ENCODE measurements around the gene QSER1.
"Not testable (repeated sequence)": the region's sequence is repeated elsewhere in the genome, so short reads cannot be mapped to it uniquely, and the experiment has no call there.

QSER1 gene

DNA sequence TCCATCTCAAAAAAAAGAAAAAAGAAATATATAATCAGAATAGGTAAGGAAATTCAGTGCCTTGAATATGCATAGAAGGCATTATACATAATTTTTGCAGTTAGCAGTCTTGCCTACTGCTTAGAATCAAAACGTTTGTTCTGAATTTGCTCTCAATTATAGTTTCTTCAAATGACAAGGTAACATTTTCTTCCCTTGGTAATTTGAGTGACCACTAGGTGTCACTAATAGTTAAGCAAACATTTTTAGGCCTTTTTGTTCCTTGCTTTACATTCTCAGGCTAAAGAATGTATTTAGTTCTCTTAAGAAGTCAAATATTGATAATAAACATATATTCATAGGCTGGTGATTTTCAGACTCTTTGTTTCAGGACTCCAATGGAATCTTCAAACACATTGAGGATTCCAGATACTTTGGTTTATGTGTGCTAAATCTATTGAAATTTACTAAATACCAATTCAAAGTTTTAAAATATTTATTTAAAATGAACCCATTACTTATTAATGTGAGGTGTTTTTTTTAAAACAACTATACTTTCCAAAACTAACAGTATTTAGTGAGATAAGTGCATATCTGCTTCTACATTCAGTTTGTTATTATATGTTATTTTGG is 68.0 kb downstream of the QSER1 start:
- Histone ChIP-seq H3K4me1 (ENCODE audit: control insufficient read depth, insufficient read depth, low read length) (no peaks in the 10 kb centered on the region), H3K36me3 (ENCODE audit: control insufficient read depth, insufficient read depth, low read length) (peaks cover 95% of the 10 kb centered on the region), H3K27ac (ENCODE audit: low read depth, low read length) (no peak overlapping the region), H3K27me3 (ENCODE audit: control insufficient read depth, insufficient read depth, low read length) (no peaks in the 10 kb centered on the region), H3K9ac (ENCODE audit: low read depth, low read length) (no peak overlapping the region), H3K9me3 (ENCODE audit: control insufficient read depth, insufficient read depth, low read length) (no peaks in the 10 kb centered on the region), H3K4me3 (ENCODE audit: low read depth, low read length) (no peak overlapping the region)

DNA sequence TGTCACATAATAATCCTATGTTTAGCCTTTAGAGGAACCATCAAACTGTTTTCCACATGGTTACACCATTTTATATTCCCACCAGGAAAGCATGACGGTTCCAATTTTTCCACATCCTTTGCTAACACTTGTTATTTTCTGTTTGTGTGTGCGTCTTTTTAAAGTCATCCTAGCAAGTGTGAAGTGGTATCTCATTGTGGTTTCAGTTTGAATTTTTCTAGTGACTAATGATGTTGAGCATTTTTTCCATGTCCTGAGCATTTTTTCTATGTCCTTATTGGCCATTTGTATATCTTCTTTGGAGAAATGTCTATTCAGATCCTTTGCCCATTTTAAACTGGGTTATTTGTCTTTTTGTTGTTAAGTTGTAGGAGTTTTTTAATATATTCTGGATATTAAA is 69.4 kb downstream of the QSER1 start:
- no peak overlapping the region for H3K4me3 ChIP-seq (ENCODE audit: low read depth, low read length)
- no peak overlapping the region for H3K9ac ChIP-seq (ENCODE audit: low read depth, low read length)
- H3K4me1 ChIP-seq (ENCODE audit: control insufficient read depth, insufficient read depth, low read length), result no peaks in the 10 kb centered on the region
- H3K36me3 ChIP-seq (ENCODE audit: control insufficient read depth, insufficient read depth, low read length), result peaks cover 96% of the 10 kb centered on the region
- no peaks in the 10 kb centered on the region for H3K9me3 ChIP-seq (ENCODE audit: control insufficient read depth, insufficient read depth, low read length)
- H3K27ac ChIP-seq (ENCODE audit: low read depth, low read length), result no peak overlapping the region
- no peaks in the 10 kb centered on the region for H3K27me3 ChIP-seq (ENCODE audit: control insufficient read depth, insufficient read depth, low read length)

DNA sequence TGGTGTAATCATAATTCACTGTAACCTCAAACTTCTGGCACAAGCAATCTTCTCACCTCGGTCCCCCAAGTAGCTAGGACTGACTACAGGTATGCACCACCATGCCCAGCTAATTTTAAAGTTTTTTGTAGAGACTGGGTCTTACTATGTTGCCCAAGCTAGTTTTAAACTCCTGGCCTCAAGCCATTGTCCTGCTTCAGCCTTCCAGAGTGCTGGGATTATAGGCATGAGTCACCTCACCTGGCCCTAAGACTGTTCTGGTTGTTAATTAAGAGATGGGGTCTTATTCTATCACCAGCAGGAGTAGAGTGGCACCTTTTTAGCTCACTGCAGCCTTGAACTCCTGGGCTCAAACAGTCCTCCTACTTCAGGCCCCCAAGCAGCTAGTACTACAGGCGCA is 71.1 kb downstream of the QSER1 start:
- no peak overlapping the region for H3K9ac ChIP-seq (ENCODE audit: low read depth, low read length)
- H3K36me3 ChIP-seq (ENCODE audit: control insufficient read depth, insufficient read depth, low read length), result peaks cover 97% of the 10 kb centered on the region

DNA sequence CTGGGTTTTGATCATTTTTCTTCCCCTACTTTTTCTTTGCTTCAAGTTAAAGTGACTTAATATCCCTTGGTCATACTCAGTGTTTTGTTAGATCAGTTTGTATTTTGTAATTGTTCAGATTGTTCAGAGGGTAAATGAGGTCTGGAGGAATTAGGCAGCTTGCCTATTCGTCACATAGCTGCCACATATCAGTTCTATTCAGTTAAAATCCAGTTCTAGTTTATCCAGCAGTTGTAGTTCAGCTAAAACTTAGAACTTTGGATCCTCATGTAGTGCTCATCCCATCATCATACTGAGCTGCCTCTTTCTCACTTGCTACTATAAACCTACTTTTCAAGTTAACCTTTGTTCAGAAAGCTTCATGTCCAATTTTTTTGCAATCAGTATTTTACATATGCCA is 75.9 kb downstream of the QSER1 start:
- H3K9ac ChIP-seq (ENCODE audit: low read depth, low read length), result no peak overlapping the region
- no peaks in the 10 kb centered on the region for H3K27me3 ChIP-seq (ENCODE audit: control insufficient read depth, insufficient read depth, low read length)
- H3K36me3 ChIP-seq (ENCODE audit: control insufficient read depth, insufficient read depth, low read length), result peaks cover 99% of the 10 kb centered on the region
- H3K27ac ChIP-seq (ENCODE audit: low read depth, low read length), result no peak overlapping the region
- H3K4me3 ChIP-seq (ENCODE audit: low read depth, low read length), result no peak overlapping the region
- H3K9me3 ChIP-seq (ENCODE audit: control insufficient read depth, insufficient read depth, low read length), result no peaks in the 10 kb centered on the region
- no peaks in the 10 kb centered on the region for H3K4me1 ChIP-seq (ENCODE audit: control insufficient read depth, insufficient read depth, low read length)

More for the DNA sequence above, 71.1 kb downstream of the QSER1 start:
- no peaks in the 10 kb centered on the region for H3K27me3 ChIP-seq (ENCODE audit: control insufficient read depth, insufficient read depth, low read length)
- H3K4me1 ChIP-seq (ENCODE audit: control insufficient read depth, insufficient read depth, low read length), result no peaks in the 10 kb centered on the region
- no peaks in the 10 kb centered on the region for H3K9me3 ChIP-seq (ENCODE audit: control insufficient read depth, insufficient read depth, low read length)
- no peak overlapping the region for H3K4me3 ChIP-seq (ENCODE audit: low read depth, low read length)
- H3K27ac ChIP-seq (ENCODE audit: low read depth, low read length), result no peak overlapping the region

DNA sequence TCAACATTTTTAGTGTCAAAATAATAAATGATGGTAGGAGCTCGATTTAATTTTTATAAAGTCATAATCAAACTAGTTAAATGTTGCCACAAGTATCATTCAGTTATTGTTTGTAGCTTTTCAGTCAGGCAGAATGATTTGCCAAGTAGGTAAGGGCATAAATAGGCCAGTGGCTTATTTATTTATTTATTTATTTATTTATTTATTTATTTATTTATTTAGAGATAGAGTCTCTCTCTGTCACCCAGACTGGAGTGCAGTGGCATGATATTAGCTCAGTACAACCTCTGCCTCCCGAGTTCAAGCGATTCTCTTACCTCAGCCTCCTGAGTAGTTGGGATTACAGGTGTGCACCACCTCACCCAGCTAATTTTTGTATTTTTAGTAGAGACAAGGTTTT is 79.6 kb downstream of the QSER1 start:
- H3K27ac ChIP-seq (ENCODE audit: low read depth, low read length); H3K4me1 ChIP-seq (ENCODE audit: control insufficient read depth, insufficient read depth, low read length); H3K9me3 ChIP-seq (ENCODE audit: control insufficient read depth, insufficient read depth, low read length); H3K4me3 ChIP-seq (ENCODE audit: low read depth, low read length); H3K27me3 ChIP-seq (ENCODE audit: control insufficient read depth, insufficient read depth, low read length); H3K9ac ChIP-seq (ENCODE audit: low read depth, low read length): not testable (repeated sequence)
- H3K36me3 ChIP-seq (ENCODE audit: control insufficient read depth, insufficient read depth, low read length), result peaks cover 99% of the 10 kb centered on the region

DNA sequence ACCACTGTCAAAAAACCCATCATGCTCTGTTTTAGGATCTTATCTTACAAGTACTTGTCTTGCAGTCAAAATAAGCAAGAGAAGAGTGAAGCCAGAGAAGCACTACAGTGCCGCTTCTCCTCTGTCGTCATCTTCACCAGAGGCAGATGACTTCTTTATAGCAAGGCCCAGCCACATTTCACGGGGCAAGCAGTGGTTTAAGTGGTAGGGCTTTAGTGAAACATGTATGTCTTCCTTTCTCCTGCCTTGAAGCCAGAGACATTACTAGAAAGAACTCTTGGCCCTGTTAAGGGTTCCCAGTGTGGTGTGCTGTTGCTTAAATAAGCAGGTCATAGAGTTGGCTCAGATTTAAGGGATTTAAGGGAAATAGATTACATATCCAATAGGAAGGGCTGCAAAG is 80.2 kb downstream of the QSER1 start:
- no peak overlapping the region for H3K9ac ChIP-seq (ENCODE audit: low read depth, low read length)
- peaks cover 99% of the 10 kb centered on the region for H3K36me3 ChIP-seq (ENCODE audit: control insufficient read depth, insufficient read depth, low read length)
- no peak overlapping the region for H3K4me3 ChIP-seq (ENCODE audit: low read depth, low read length)
- H3K27ac ChIP-seq (ENCODE audit: low read depth, low read length), result no peak overlapping the region
- H3K27me3 ChIP-seq (ENCODE audit: control insufficient read depth, insufficient read depth, low read length), result no peaks in the 10 kb centered on the region
- no peaks in the 10 kb centered on the region for H3K9me3 ChIP-seq (ENCODE audit: control insufficient read depth, insufficient read depth, low read length)
- no peaks in the 10 kb centered on the region for H3K4me1 ChIP-seq (ENCODE audit: control insufficient read depth, insufficient read depth, low read length)

DNA sequence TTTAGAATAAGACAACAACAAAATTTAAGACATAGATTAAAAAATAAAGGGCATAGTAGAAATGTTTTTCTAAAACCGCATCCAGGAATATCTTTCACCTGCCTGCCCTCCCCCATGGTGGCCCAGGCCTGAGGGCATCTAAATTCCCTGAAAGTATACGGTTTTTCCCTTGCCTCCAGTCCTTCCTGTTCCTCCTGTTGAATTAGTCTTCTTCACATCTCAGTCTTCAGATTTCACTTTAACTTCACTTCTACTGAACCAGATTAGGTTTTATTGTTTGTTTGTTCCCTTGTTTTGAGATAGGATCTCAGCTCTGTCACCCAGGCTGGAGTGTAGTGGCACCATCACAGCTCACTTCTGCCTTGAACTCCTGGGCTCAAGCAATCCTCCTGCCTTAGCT is 90.0 kb downstream of the QSER1 start:
- Histone ChIP-seq H3K27ac (ENCODE audit: low read depth, low read length) (no peak overlapping the region), H3K36me3 (ENCODE audit: control insufficient read depth, insufficient read depth, low read length) (peaks cover 26% of the 10 kb centered on the region), H3K4me1 (ENCODE audit: control insufficient read depth, insufficient read depth, low read length) (no peaks in the 10 kb centered on the region)

DNA sequence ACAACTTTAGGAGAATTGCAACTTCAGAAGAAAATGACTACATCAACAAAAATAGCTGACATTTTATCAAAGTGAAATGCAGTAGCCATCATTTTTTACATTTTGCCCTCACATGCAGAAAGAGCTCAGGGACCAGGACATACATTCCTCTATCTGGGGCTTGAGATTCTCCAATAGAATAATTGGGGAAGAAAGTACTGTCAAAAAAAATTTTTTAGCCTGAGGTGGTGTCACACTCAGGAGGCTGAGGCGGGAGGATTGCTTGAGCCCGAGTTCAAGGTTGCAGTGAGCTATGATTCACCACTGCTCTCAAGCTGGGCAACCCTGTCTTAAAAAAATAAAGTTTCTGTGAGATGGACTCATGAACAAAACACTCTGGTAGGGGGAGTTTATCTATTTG is 90.9 kb downstream of the QSER1 start:
- Histone ChIP-seq H3K4me3 (ENCODE audit: low read depth, low read length) (no peak overlapping the region), H3K36me3 (ENCODE audit: control insufficient read depth, insufficient read depth, low read length) (peaks cover 17% of the 10 kb centered on the region), H3K27ac (ENCODE audit: low read depth, low read length) (no peak overlapping the region)

More for the DNA sequence above, 90.0 kb downstream of the QSER1 start:
- Histone ChIP-seq H3K4me3 (ENCODE audit: low read depth, low read length) (no peak overlapping the region), H3K27me3 (ENCODE audit: control insufficient read depth, insufficient read depth, low read length) (no peaks in the 10 kb centered on the region), H3K9ac (ENCODE audit: low read depth, low read length) (no peak overlapping the region), H3K9me3 (ENCODE audit: control insufficient read depth, insufficient read depth, low read length) (no peaks in the 10 kb centered on the region)

DNA sequence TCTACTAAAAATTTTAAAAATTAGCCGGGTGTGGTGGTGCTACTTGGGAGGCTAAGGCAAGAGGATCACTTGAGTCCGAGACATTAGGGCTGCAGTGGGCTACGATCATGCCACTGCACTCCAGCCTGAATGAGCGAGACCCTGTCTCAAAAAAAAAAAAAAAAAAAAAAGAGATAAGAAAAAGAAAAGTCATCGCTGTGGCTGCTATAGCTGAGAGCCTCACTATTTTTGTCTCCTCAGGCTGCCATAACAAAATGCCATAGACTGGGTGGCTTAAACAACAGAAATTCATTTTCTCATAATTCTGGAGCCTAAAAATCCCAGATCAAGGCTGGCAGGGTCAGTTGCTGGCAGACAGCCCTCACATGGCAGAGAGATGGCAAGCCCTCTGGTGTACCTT is 93.0 kb downstream of the QSER1 start:
- Histone ChIP-seq H3K27me3 (ENCODE audit: control insufficient read depth, insufficient read depth, low read length) (no peaks in the 10 kb centered on the region), H3K9ac (ENCODE audit: low read depth, low read length) (no peak overlapping the region), H3K36me3 (ENCODE audit: control insufficient read depth, insufficient read depth, low read length) (no peaks in the 10 kb centered on the region), H3K9me3 (ENCODE audit: control insufficient read depth, insufficient read depth, low read length) (no peaks in the 10 kb centered on the region), H3K4me3 (ENCODE audit: low read depth, low read length) (no peak overlapping the region), H3K4me1 (ENCODE audit: control insufficient read depth, insufficient read depth, low read length) (no peaks in the 10 kb centered on the region), H3K27ac (ENCODE audit: low read depth, low read length) (no peak overlapping the region)

More for the DNA sequence above, 90.9 kb downstream of the QSER1 start:
- H3K9me3 ChIP-seq (ENCODE audit: control insufficient read depth, insufficient read depth, low read length), result no peaks in the 10 kb centered on the region
- no peaks in the 10 kb centered on the region for H3K4me1 ChIP-seq (ENCODE audit: control insufficient read depth, insufficient read depth, low read length)
- H3K9ac ChIP-seq (ENCODE audit: low read depth, low read length), result no peak overlapping the region
- no peaks in the 10 kb centered on the region for H3K27me3 ChIP-seq (ENCODE audit: control insufficient read depth, insufficient read depth, low read length)

DNA sequence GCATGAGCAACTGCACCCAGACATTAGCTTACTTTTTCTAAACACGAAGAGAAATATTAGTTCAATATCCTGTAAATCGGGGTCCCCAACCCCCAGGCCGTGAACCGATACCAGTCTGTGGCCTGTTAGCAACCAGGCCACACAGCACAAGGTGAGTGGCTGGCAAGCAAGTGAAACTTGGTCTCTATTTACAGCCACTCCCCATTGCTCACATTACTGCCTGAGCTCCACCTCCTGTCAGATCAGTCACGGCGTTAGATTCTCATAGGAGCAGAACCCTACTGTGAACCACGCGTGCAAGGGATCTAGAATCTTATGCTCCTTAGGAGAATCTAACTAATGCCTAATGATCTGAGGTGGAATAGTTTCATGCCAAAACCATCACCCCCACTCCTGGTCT is 95.2 kb downstream of the QSER1 start:
- no peak overlapping the region for H3K27ac ChIP-seq (ENCODE audit: low read depth, low read length)
- H3K27me3 ChIP-seq (ENCODE audit: control insufficient read depth, insufficient read depth, low read length), result no peaks in the 10 kb centered on the region
- H3K9ac ChIP-seq (ENCODE audit: low read depth, low read length), result no peak overlapping the region
- no peaks in the 10 kb centered on the region for H3K36me3 ChIP-seq (ENCODE audit: control insufficient read depth, insufficient read depth, low read length)
- H3K4me3 ChIP-seq (ENCODE audit: low read depth, low read length), result no peak overlapping the region
- H3K9me3 ChIP-seq (ENCODE audit: control insufficient read depth, insufficient read depth, low read length), result no peaks in the 10 kb centered on the region
- no peaks in the 10 kb centered on the region for H3K4me1 ChIP-seq (ENCODE audit: control insufficient read depth, insufficient read depth, low read length)

DNA sequence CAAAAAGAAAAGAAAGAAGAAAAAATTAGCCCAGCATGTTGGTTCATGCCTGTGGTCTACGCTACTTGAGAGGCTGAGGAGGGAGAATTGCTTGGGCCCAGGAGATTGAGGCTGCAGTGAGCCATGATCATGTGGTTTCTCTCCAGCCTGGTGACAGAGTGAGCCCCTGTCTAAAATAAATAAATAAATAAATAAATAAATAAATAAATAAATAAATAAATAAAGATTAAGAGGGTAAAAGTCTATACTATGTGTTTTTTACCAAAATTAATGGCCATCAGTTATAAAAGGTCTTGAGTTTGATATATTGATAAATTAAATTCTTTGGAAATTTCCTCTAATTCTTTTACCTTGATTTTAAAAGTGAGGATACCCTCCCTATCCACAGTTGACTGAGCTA is 97.9 kb downstream of the QSER1 start:
- H3K9me3 ChIP-seq (ENCODE audit: control insufficient read depth, insufficient read depth, low read length), result no peaks in the 10 kb centered on the region
- no peaks in the 10 kb centered on the region for H3K27me3 ChIP-seq (ENCODE audit: control insufficient read depth, insufficient read depth, low read length)
- no peaks in the 10 kb centered on the region for H3K36me3 ChIP-seq (ENCODE audit: control insufficient read depth, insufficient read depth, low read length)
- no peaks in the 10 kb centered on the region for H3K4me1 ChIP-seq (ENCODE audit: control insufficient read depth, insufficient read depth, low read length)
- H3K9ac ChIP-seq (ENCODE audit: low read depth, low read length), result no peak overlapping the region
- H3K27ac ChIP-seq (ENCODE audit: low read depth, low read length), result no peak overlapping the region
- no peak overlapping the region for H3K4me3 ChIP-seq (ENCODE audit: low read depth, low read length)

DNA sequence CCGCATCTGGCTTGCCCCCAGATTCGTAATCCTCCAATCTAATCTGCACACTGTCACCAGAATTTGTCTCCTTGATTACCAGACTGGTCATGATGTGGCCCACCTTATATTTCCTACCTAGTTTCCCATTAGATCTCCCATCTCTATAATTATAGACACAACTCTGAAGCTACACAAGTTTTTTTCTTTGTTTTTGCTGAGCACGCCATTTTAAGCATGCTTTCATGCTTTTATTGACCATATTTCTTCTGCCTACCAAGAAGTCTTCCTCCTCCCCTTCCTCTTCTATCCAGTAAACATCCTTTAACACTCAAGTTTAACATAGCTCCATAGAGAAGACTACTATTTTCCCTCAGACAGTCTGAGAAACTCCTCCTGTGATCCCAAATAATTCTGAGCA is 98.8 kb downstream of the QSER1 start:
- no peaks in the 10 kb centered on the region for H3K36me3 ChIP-seq (ENCODE audit: control insufficient read depth, insufficient read depth, low read length)
- no peaks in the 10 kb centered on the region for H3K4me1 ChIP-seq (ENCODE audit: control insufficient read depth, insufficient read depth, low read length)
- H3K9ac ChIP-seq (ENCODE audit: low read depth, low read length), result no peak overlapping the region
- H3K9me3 ChIP-seq (ENCODE audit: control insufficient read depth, insufficient read depth, low read length), result no peaks in the 10 kb centered on the region
- no peaks in the 10 kb centered on the region for H3K27me3 ChIP-seq (ENCODE audit: control insufficient read depth, insufficient read depth, low read length)
- no peak overlapping the region for H3K4me3 ChIP-seq (ENCODE audit: low read depth, low read length)
- no peak overlapping the region for H3K27ac ChIP-seq (ENCODE audit: low read depth, low read length)

Measured in HUES48 (cell line).